Activated CD8-positive, alpha-beta T cell treated with anti-CD3 and anti-CD28 coated beads for 36 hours (primary cell): ENCODE data around the gene DTNBP1. TPM values are rescaled to one million over a fixed set of nuclear protein-coding genes. Genes with fewer than 3 reads are reported as not detected.

Source experiments
- ATAC-seq: fragments of 200-7000 bp; cut with Tn5 transposase; one replicate; pipeline ENCODE4 v1.10.0; 2021; ENCODE audit warnings: mild to moderate bottlenecking, moderate library complexity
- CTCF ChIA-PET: fragments of 350-600 bp; sonication (Branson Sonifier 250); formaldehyde crosslinking; loops from one replicate; lab custom pipeline; 2021; ENCODE audit warnings: antibody characterized with exemption; lab: Charles Lee
- POLR2A ChIA-PET: fragments of 350-600 bp; sonication (Branson Sonifier 250); formaldehyde crosslinking; loops from one replicate; lab custom pipeline; 2021; ENCODE audit warnings: antibody characterized with exemption; lab: Charles Lee
- DNase-seq: peaks from one replicate; pipeline ENCODE4 v3.0.0-alpha.2; 2020
- H3K27ac Mint-ChIP-seq: one replicate; pipeline ENCODE4 v1.8.0; 2021; ENCODE audit warnings: mild to moderate bottlenecking, mixed read lengths
- H3K27me3 Mint-ChIP-seq: one replicate; pipeline ENCODE4 v1.8.0; 2021; ENCODE audit warnings: mixed read lengths
- H3K36me3 Mint-ChIP-seq: one replicate; pipeline ENCODE4 v1.8.0; 2021; ENCODE audit warnings: low read depth, mixed read lengths
- H3K4me1 Mint-ChIP-seq: one replicate; pipeline ENCODE4 v1.8.0; 2021; ENCODE audit warnings: low read depth, mixed read lengths
- H3K4me3 Mint-ChIP-seq: one replicate; pipeline ENCODE4 v1.8.0; 2021; ENCODE audit warnings: mild to moderate bottlenecking, moderate library complexity, mixed read lengths
- H3K9me3 Mint-ChIP-seq: one replicate; pipeline ENCODE4 v1.8.0; 2021; ENCODE audit warnings: mixed read lengths
- CTCF ChIP-seq: fragments of 200-600 bp; IDR thresholded peaks from one replicate; pipeline ENCODE4 v1.8.0; 2022; ENCODE audit warnings: antibody characterized with exemption, mild to moderate bottlenecking
- intact Hi-C: fragments of 100-400 bp; cut with micrococcal nuclease; formaldehyde crosslinking; loops from one replicate; pipeline ENCODE4 v1.10.0; 2022
- total RNA-seq, 2 experiments: library from RNA; stranded (reverse); gene quantifications; one replicate each; pipeline ENCODE4 v1.2.3, GENCODE V29; 2021

The DTNBP1 gene
- total RNA-seq, 2 experiments from 2014 or later = 12.6 to 14.6 TPM

GRCh38 chr6:15489261-15489962, 173.4 kb downstream of the DTNBP1 start:
- TF ChIP-seq CTCF = no peak
- Mint-ChIP-seq H3K9me3 (no peaks in the 10 kb centered on the region), H3K4me1 (peaks cover 42% of the 10 kb centered on the region), H3K27me3 (no peaks in the 10 kb centered on the region), H3K27ac (peak overlapping the region; percentile 29), H3K36me3 (peaks cover 36% of the 10 kb centered on the region), H3K4me3 (no peak overlapping the region)
- ChIA-PET POLR2A (no interaction called here), CTCF (interaction anchor here (0.7 to 1.3 kb wide), 2 partner anchors 86 to 141 kb away, joined by 3 read pairs; no protein-coding TSS in a partner anchor)
- intact Hi-C loops = no loop called here
- DNase-seq (no peak), ATAC-seq (no peak)

GRCh38 chr6:15487262-15487661, 175.6 kb downstream of the DTNBP1 start:
- POLR2A ChIA-PET = no interaction called here
- H3K36me3 Mint-ChIP-seq = peaks cover 31% of the 10 kb centered on the region
- peaks cover 45% of the 10 kb centered on the region for H3K4me1 Mint-ChIP-seq
- no peak overlapping the region for H3K4me3 Mint-ChIP-seq
- ATAC-seq (no peak), DNase-seq (no peak)
- H3K27ac Mint-ChIP-seq = peak overlapping the region; percentile 14
- CTCF ChIA-PET = no interaction called here
- no peak for TF ChIP-seq CTCF
- intact Hi-C loops = no loop called here
- H3K9me3 Mint-ChIP-seq = no peaks in the 10 kb centered on the region
- H3K27me3 Mint-ChIP-seq = no peaks in the 10 kb centered on the region

GRCh38 chr6:15485936-15486335, 176.9 kb downstream of the DTNBP1 start:
- no peak for TF ChIP-seq CTCF
- H3K36me3 Mint-ChIP-seq = peaks cover 21% of the 10 kb centered on the region
- H3K4me3 Mint-ChIP-seq = no peak overlapping the region
- ATAC-seq (no peak), DNase-seq (no peak)
- intact Hi-C loops = no loop called here
- ChIA-PET CTCF (no interaction called here), POLR2A (no interaction called here)
- H3K27ac Mint-ChIP-seq = no peak overlapping the region
- H3K4me1 Mint-ChIP-seq = peaks cover 44% of the 10 kb centered on the region
- H3K27me3 Mint-ChIP-seq = no peaks in the 10 kb centered on the region
- H3K9me3 Mint-ChIP-seq = no peaks in the 10 kb centered on the region

GRCh38 chr6:15484821-15485220, 178.0 kb downstream of the DTNBP1 start:
- Mint-ChIP-seq H3K9me3 (no peaks in the 10 kb centered on the region), H3K27me3 (no peaks in the 10 kb centered on the region), H3K4me1 (peaks cover 44% of the 10 kb centered on the region), H3K36me3 (peaks cover 25% of the 10 kb centered on the region), H3K4me3 (no peak overlapping the region), H3K27ac (no peak overlapping the region)
- no peak for DNase-seq
- intact Hi-C loops = no loop called here
- CTCF ChIA-PET = no interaction called here
- POLR2A ChIA-PET = interaction anchor here (0.7 kb wide), 1 partner anchor 163 kb away, joined by 3 read pairs; no protein-coding TSS in a partner anchor
- ATAC-seq = no peak
- TF ChIP-seq CTCF = no peak

- no peak for TF ChIP-seq CTCF
- Mint-ChIP-seq H3K36me3 (peaks cover 22% of the 10 kb centered on the region), H3K4me3 (no peak overlapping the region), H3K9me3 (no peaks in the 10 kb centered on the region), H3K27ac (no peak overlapping the region), H3K27me3 (no peaks in the 10 kb centered on the region), H3K4me1 (peaks cover 40% of the 10 kb centered on the region)
- ChIA-PET CTCF (no interaction called here), POLR2A (no interaction called here)
- intact Hi-C loops = no loop called here
- ATAC-seq = no peak
- DNase-seq = no peak
These were observed 178.7 kb downstream of the DTNBP1 start for GRCh38 chr6:15484140-15484539.
